ENCODE results near the gene SNX32.
"Not testable (repeated sequence)": the region's sequence is repeated elsewhere in the genome, so short reads cannot be mapped to it uniquely, and the experiment has no call there.

Gene SNX32

GRCh38 chr11:65826984-65827735, 6.6 kb upstream of the SNX32 start:
- no peak for DNase-seq (ENCODE audit: low read depth in 2 of 2)

- no peak for DNase-seq (ENCODE audit: low read depth in 2 of 2)
These were observed 4.3 kb upstream of the SNX32 start for GRCh38 chr11:65829459-65829858.

- not testable (repeated sequence) for DNase-seq (ENCODE audit: low read depth in 2 of 2)
These were observed 1.5 kb upstream of the SNX32 start for GRCh38 chr11:65832231-65832630.

GRCh38 chr11:65834202-65834601, 439 bp downstream of the SNX32 start:
- no peak for DNase-seq (ENCODE audit: low read depth in 2 of 2)

GRCh38 chr11:65842144-65842543, 8.4 kb downstream of the SNX32 start:
- no peak for DNase-seq (ENCODE audit: low read depth in 2 of 2)

GRCh38 chr11:65843811-65844210, 10.0 kb downstream of the SNX32 start:
- DNase-seq (ENCODE audit: low read depth in 2 of 2): no peak

- DNase-seq (ENCODE audit: low read depth in 2 of 2): no peak
These were observed 10.6 kb downstream of the SNX32 start for GRCh38 chr11:65844231-65844872.

- DNase-seq (ENCODE audit: low read depth in 2 of 2): no peak
These were observed 14.0 kb downstream of the SNX32 start for GRCh38 chr11:65847746-65848145.

GRCh38 chr11:65848693-65849092, 14.9 kb downstream of the SNX32 start:
- not testable (repeated sequence) for DNase-seq (ENCODE audit: low read depth in 2 of 2)

- DNase-seq (ENCODE audit: low read depth in 2 of 2): no peak
These were observed 15.6 kb downstream of the SNX32 start for GRCh38 chr11:65849366-65849765.

- DNase-seq (ENCODE audit: low read depth in 2 of 2): no peak
These were observed 16.0 kb downstream of the SNX32 start for GRCh38 chr11:65849771-65850216.

- no peak for DNase-seq (ENCODE audit: low read depth in 2 of 2)
These were observed 16.7 kb downstream of the SNX32 start for GRCh38 chr11:65850217-65851082.

- DNase-seq (ENCODE audit: low read depth in 2 of 2): no peak
These were observed 17.4 kb downstream of the SNX32 start for GRCh38 chr11:65851083-65851579.

GRCh38 chr11:65851811-65852507, 18.2 kb downstream of the SNX32 start:
- no peak for DNase-seq (ENCODE audit: low read depth in 2 of 2)

- no peak for DNase-seq (ENCODE audit: low read depth in 2 of 2)
These were observed 18.9 kb downstream of the SNX32 start for GRCh38 chr11:65852508-65853245.

- no peak for DNase-seq (ENCODE audit: low read depth in 2 of 2)
These were observed 19.6 kb downstream of the SNX32 start for GRCh38 chr11:65853246-65853979.

GRCh38 chr11:65854161-65854592, 20.4 kb downstream of the SNX32 start:
- DNase-seq (ENCODE audit: low read depth in 2 of 2): no peak

- DNase-seq (ENCODE audit: low read depth in 2 of 2): no peak
These were observed 21.4 kb downstream of the SNX32 start for GRCh38 chr11:65854852-65855837.

- DNase-seq (ENCODE audit: low read depth in 2 of 2): no peak
These were observed 22.2 kb downstream of the SNX32 start for GRCh38 chr11:65855927-65856363.
